K562 (cell line): ENCODE measurements around the gene IQSEC3.

Experiments
- CBFB ChIP-seq: sonication (generic); formaldehyde crosslinking; IDR thresholded peaks from 2 replicates; pipeline ENCODE4 v1.4.0; 2020; ENCODE audit warnings: mild to moderate bottlenecking, missing genetic modification reagents
- EP300 ChIP-seq: IDR thresholded peaks from 2 replicates; pipeline ENCODE4 v1.6.1; 2012; ENCODE audit warnings: low read length, improper control_type of control experiment
- EZH2 ChIP-seq: IDR thresholded peaks from 2 replicates; pipeline ENCODE4 v1.6.1; 2012; ENCODE audit warnings: low read depth, mild to moderate bottlenecking, inconsistent platforms, low read length, borderline replicate concordance
- RBFOX2 ChIP-seq: fragments of 200-400 bp; formaldehyde crosslinking; IDR thresholded peaks from 2 replicates; pipeline ENCODE4 v1.6.1; 2017; ENCODE audit warnings: low read depth, mild to moderate bottlenecking, low read length, moderate library complexity
- TAF7 ChIP-seq: fragments of 450-650 bp; IDR thresholded peaks from 2 replicates; pipeline ENCODE4 v1.6.1; 2016; ENCODE audit warnings: missing genetic modification characterization, missing compliant biosample characterization
- TF ChIP-seq, protein P1 (sequence below): sonication (generic); formaldehyde crosslinking; IDR thresholded peaks from 2 replicates; pipeline ENCODE4 v1.8.1; 2023; ENCODE audit warnings: mild to moderate bottlenecking, missing genetic modification reagents
- TF ChIP-seq, protein P2 (sequence below), 3 experiments: IDR thresholded peaks in 2 of 3; conservative IDR thresholded peaks in 1 of 3; 2 replicates each; pipeline ENCODE4 v1.5.1; 2011 to 2012; ENCODE audit warnings: low read length in 3 of 3, mild to moderate bottlenecking in 3 of 3, control low read depth in 2 of 3, improper control_type of control experiment in 1 of 3, inconsistent platforms in 1 of 3, low read depth in 1 of 3, mixed read lengths in 1 of 3, moderate library complexity in 1 of 3; ENCODE audit not compliant: insufficient read depth in 2 of 3

DNA sequence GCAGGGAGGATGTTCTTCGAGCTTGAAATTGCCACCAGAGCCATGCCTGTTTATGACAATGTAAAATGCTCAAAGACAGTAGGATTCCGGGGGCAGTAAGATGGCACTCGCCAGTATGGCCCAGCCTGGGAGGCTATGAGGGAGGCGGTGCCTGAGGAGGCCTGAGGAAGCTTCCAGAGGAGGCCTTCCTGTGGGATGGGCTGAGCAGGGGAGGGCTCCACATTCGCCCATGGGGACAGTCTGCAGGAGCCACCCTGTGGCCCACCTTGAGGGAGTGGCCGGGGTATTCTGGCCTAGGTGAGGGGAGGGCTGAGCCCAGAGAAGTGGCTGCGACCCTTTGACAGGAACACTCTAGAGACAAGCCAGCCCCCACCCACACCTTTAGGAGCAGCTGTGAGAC, 50.7 kb downstream of the IQSEC3 start:
- TF ChIP-seq EP300 (no peak), CBFB (no peak), EZH2 (no peak), TAF7 (tag) (no peak), RBFOX2 (no peak)
- TF ChIP-seq, protein P1, sequence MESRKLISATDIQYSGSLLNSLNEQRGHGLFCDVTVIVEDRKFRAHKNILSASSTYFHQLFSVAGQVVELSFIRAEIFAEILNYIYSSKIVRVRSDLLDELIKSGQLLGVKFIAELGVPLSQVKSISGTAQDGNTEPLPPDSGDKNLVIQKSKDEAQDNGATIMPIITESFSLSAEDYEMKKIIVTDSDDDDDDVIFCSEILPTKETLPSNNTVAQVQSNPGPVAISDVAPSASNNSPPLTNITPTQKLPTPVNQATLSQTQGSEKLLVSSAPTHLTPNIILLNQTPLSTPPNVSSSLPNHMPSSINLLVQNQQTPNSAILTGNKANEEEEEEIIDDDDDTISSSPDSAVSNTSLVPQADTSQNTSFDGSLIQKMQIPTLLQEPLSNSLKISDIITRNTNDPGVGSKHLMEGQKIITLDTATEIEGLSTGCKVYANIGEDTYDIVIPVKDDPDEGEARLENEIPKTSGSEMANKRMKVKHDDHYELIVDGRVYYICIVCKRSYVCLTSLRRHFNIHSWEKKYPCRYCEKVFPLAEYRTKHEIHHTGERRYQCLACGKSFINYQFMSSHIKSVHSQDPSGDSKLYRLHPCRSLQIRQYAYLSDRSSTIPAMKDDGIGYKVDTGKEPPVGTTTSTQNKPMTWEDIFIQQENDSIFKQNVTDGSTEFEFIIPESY (CRISPR knock-in tag) = no peak
- TF ChIP-seq, protein P2, sequence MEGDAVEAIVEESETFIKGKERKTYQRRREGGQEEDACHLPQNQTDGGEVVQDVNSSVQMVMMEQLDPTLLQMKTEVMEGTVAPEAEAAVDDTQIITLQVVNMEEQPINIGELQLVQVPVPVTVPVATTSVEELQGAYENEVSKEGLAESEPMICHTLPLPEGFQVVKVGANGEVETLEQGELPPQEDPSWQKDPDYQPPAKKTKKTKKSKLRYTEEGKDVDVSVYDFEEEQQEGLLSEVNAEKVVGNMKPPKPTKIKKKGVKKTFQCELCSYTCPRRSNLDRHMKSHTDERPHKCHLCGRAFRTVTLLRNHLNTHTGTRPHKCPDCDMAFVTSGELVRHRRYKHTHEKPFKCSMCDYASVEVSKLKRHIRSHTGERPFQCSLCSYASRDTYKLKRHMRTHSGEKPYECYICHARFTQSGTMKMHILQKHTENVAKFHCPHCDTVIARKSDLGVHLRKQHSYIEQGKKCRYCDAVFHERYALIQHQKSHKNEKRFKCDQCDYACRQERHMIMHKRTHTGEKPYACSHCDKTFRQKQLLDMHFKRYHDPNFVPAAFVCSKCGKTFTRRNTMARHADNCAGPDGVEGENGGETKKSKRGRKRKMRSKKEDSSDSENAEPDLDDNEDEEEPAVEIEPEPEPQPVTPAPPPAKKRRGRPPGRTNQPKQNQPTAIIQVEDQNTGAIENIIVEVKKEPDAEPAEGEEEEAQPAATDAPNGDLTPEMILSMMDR (IDR thresholded peaks at IDR 0.05 in 2 of 3, conservative IDR thresholded peaks at IDR 0.05 in 1 of 3; ENCODE audit: insufficient read depth in 2 of 3, low read depth in 1 of 3, low read length in 3 of 3) = no peak
